Measurements from ENCODE around the gene CELSR3.

DNA sequence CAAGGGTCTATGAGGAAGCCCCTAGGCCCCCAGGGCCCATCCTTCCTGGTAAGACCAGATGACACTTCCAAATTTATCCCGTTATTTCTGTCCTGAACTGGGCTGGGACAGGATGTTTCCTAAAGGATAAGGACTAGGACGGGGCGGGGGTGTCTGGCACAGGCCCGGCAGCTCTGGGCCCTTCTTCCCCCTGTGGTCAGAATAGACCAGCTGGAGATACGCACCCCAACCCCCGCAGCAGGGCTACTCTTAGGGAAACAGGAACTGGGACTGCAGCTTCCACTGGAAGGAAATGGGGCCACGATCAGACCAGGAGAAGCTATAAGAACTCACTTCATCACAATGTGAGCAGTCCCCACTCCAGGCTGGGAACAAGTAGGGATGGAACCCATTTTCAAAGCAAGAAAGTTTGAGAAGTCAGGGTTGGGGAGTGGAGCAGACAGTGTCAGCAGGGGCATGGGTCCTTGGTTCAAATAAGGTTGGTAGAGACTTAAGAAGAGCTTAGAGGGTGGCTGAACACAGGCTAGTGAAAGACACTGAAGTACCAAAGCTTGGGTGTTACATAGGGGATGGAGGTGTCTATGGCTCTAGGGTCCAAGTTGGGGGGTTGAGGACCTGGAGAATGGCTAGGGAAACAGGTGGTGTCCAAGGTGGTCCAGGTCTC, 21.9 kb upstream of the CELSR3 start:
- TF ChIP-seq, protein P1, sequence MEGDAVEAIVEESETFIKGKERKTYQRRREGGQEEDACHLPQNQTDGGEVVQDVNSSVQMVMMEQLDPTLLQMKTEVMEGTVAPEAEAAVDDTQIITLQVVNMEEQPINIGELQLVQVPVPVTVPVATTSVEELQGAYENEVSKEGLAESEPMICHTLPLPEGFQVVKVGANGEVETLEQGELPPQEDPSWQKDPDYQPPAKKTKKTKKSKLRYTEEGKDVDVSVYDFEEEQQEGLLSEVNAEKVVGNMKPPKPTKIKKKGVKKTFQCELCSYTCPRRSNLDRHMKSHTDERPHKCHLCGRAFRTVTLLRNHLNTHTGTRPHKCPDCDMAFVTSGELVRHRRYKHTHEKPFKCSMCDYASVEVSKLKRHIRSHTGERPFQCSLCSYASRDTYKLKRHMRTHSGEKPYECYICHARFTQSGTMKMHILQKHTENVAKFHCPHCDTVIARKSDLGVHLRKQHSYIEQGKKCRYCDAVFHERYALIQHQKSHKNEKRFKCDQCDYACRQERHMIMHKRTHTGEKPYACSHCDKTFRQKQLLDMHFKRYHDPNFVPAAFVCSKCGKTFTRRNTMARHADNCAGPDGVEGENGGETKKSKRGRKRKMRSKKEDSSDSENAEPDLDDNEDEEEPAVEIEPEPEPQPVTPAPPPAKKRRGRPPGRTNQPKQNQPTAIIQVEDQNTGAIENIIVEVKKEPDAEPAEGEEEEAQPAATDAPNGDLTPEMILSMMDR (conservative IDR thresholded peaks at IDR 0.05 in 1 of 2, IDR thresholded peaks at IDR 0.05 in 1 of 2; ENCODE audit: extremely low read depth in 1 of 2, insufficient read depth in 1 of 2, low read depth in 1 of 2, low read length in 2 of 2): no peak
- TF ChIP-seq EZH2 (IDR thresholded peaks at IDR 0.05; ENCODE audit: borderline replicate concordance, low read length): no peak
